Sigmoid colon (tissue), 7 donors: Measurements from ENCODE around the gene AP4E1. TPM values are rescaled to one million over a fixed set of nuclear protein-coding genes. Genes with fewer than 3 reads are reported as not detected.

Experiments
- DNase-seq: peaks from one replicate; pipeline ENCODE4 v3.0.0-alpha.2; 2019
- H3K27ac ChIP-seq, 4 donors: fragments of 200-600 bp; sonication (generic); one replicate each; pipeline ENCODE4 v1.5.1; 2016 to 2019; ENCODE audit warnings: mild to moderate bottlenecking in 1 of 4
- H3K27me3 ChIP-seq, 3 donors: fragments of 200-600 bp; sonication (generic); one replicate each; pipeline ENCODE4 v1.5.1; 2019; ENCODE audit warnings: mild to moderate bottlenecking in 1 of 3
- H3K36me3 ChIP-seq, 4 donors: fragments of 200-600 bp; sonication (generic); one replicate each; pipeline ENCODE4 v1.5.1; 2016 to 2019
- H3K4me1 ChIP-seq, 4 donors: fragments of 200-600 bp; sonication (generic); one replicate each; pipeline ENCODE4 v1.5.1; 2017 to 2019
- H3K4me3 ChIP-seq, 4 donors: fragments of 200-600 bp; sonication (generic); one replicate each; pipeline ENCODE4 v1.5.1; 2017 to 2019; ENCODE audit warnings: mild to moderate bottlenecking in 2 of 4, moderate library complexity in 1 of 4
- H3K9me3 ChIP-seq, 4 donors: fragments of 200-600 bp in 3 of 4; sonication (generic) in 3 of 4; one replicate each; pipeline versions ENCODE4 v1.5.1 to v1.6.1; 2013 to 2019
- CTCF ChIP-seq, 4 experiments: fragments of 450-650 bp in 3 of 4; fragments of 200-600 bp in 1 of 4; IDR thresholded peaks; one replicate each; pipeline ENCODE4 v1.5.1; 2016 to 2019; ENCODE audit warnings: antibody characterized with exemption in 4 of 4, mild to moderate bottlenecking in 3 of 4, moderate library complexity in 2 of 4
- EP300 ChIP-seq, 4 donors: sonication (generic); formaldehyde crosslinking; IDR thresholded peaks; one replicate each; pipeline ENCODE4 v1.6.1; 2017; ENCODE audit warnings: antibody characterized with exemption in 4 of 4
- POLR2A ChIP-seq, 2 donors: fragments of 450-650 bp; IDR thresholded peaks; one replicate each; pipeline ENCODE4 v1.6.1; 2016; ENCODE audit warnings: antibody characterized with exemption in 2 of 2, mild to moderate bottlenecking in 2 of 2, moderate library complexity in 2 of 2
- POLR2AphosphoS5 ChIP-seq, 4 donors: sonication (generic); formaldehyde crosslinking; IDR thresholded peaks; one replicate each; pipeline ENCODE4 v1.6.1; 2017; ENCODE audit warnings: antibody characterized with exemption in 4 of 4
- WGBS, 2 donors: extraction: QIAGEN DNeasy Blood & Tissue Kit; methylation state at CpG; one replicate each; pipeline ENCODE4 v1.1.7; 2013; 5-methylcytosine and 5-hydroxymethylcytosine counted together
- intact Hi-C: fragments of 100-400 bp; cut with DNase I; formaldehyde crosslinking; loops from one replicate; pipeline ENCODE4 v1.15.1; 2023
- polyA plus RNA-seq, 3 donors: library from polyadenylated mRNA; stranded (reverse); fragments of 200-250 nt; gene quantifications; one replicate each; pipeline ENCODE4 v1.2.3, GENCODE V29; 2013
- total RNA-seq, 4 donors: library from RNA; depleted of rRNA; stranded (reverse); fragments of >200 nt; gene quantifications; one replicate each; pipeline ENCODE4 v1.1.0, GENCODE V29; 2016
- donor health status: healthy with polysubstance abuse.
- donor health status: Bipolar disorder and iron deficiency.
- donor health status: healthy.

Gene AP4E1
- total and polyA plus RNA-seq, 7 donors = 2.4 to 8.3 (median 7.3) TPM

- peaks cover 0 to 27% (median 20%) of the 10 kb centered on the region in 4 donors for H3K4me1 ChIP-seq
- no peak overlapping the region for H3K27ac ChIP-seq
- TF ChIP-seq EP300 (IDR thresholded peaks at IDR 0.05) (no peak), POLR2AphosphoS5 (IDR thresholded peaks at IDR 0.05) (peak in 1 of 4 donors; percentile 27)
- intact Hi-C loops = no loop called here
- WGBS, 2 donors = 49 to 64% methylated on average over 3 of the region's 3 CpGs
- no peak for DNase-seq
- no peaks in the 10 kb centered on the region for H3K9me3 ChIP-seq
- H3K36me3 ChIP-seq = no peaks in the 10 kb centered on the region
- no peak overlapping the region for H3K4me3 ChIP-seq
- H3K27me3 ChIP-seq = no peaks in the 10 kb centered on the region
Observed at GRCh38 chr15:51051776-51052175, 143.3 kb downstream of the AP4E1 start.

GRCh38 chr15:51053571-51053970 is 145.1 kb downstream of the AP4E1 start:
- Histone ChIP-seq H3K36me3 (peaks cover 0 to 8% (median 3%) of the 10 kb centered on the region in 4 donors), H3K27ac (no peak overlapping the region), H3K4me1 (peaks cover 0 to 12% (median 10%) of the 10 kb centered on the region in 4 donors), H3K4me3 (no peak overlapping the region), H3K9me3 (no peaks in the 10 kb centered on the region), H3K27me3 (no peaks in the 10 kb centered on the region)
- 80 to 90% methylated on average over 1 of the region's 1 CpG for WGBS, 2 donors
- DNase-seq = no peak
- no peak for TF ChIP-seq CTCF (IDR thresholded peaks at IDR 0.05)
- no peak for TF ChIP-seq EP300 (IDR thresholded peaks at IDR 0.05)
- TF ChIP-seq POLR2A (IDR thresholded peaks at IDR 0.05) = no peak
- intact Hi-C loops = no loop called here

GRCh38 chr15:51054535-51054934 is 146.1 kb downstream of the AP4E1 start:
- 92 to 98% methylated on average over 1 of the region's 1 CpG for WGBS, 2 donors
- no peak for DNase-seq
- peaks cover 0 to 12% (median 10%) of the 10 kb centered on the region in 4 donors for H3K4me1 ChIP-seq
- no peaks in the 10 kb centered on the region for H3K9me3 ChIP-seq
- no peak overlapping the region for H3K27ac ChIP-seq
- H3K27me3 ChIP-seq = no peaks in the 10 kb centered on the region
- H3K4me3 ChIP-seq = no peak overlapping the region
- peaks cover 0 to 8% (median 3%) of the 10 kb centered on the region in 4 donors for H3K36me3 ChIP-seq
- intact Hi-C loops = no loop called here
- TF ChIP-seq POLR2AphosphoS5 (IDR thresholded peaks at IDR 0.05) (no peak), POLR2A (IDR thresholded peaks at IDR 0.05) (no peak), CTCF (IDR thresholded peaks at IDR 0.05) (no peak), EP300 (IDR thresholded peaks at IDR 0.05) (no peak)

Other genes starting within 250 kb of the AP4E1 start
- 10 to 100 TPM; 32.2 to 53.7 (median 42.6) TPM for gene TRPM7, start 221.9 kb upstream of the AP4E1 start, total RNA-seq
- 10 to 100 TPM in 1 of 3 donors, 1 to 10 TPM in 2; 3.7 to 12.3 (median 7.2) TPM for gene TRPM7, start 221.9 kb upstream of the AP4E1 start, polyA plus RNA-seq
- 100 to 1,000 TPM in 3 of 4 donors, 10 to 100 TPM in 1; 98.6 to 303 (median 140) TPM for gene SPPL2A, start 143.0 kb upstream of the AP4E1 start, total RNA-seq
- gene SPPL2A, start 143.0 kb upstream of the AP4E1 start, polyA plus RNA-seq = 10 to 100 TPM; 22.8 to 87.4 (median 24.7) TPM
- 10 to 100 TPM in 1 of 4 donors, 1 to 10 TPM in 3; 6.1 to 11.6 (median 7.5) TPM for gene TNFAIP8L3, start 186.2 kb downstream of the AP4E1 start, total RNA-seq
- 10 to 100 TPM in 2 of 3 donors, 1 to 10 TPM in 1; 9.2 to 13.5 (median 13.2) TPM for gene TNFAIP8L3, start 186.2 kb downstream of the AP4E1 start, polyA plus RNA-seq